Measurements from ENCODE around the gene FOXP1.

GRCh38 chr3:71482771-71483170 lies 100.8 kb downstream of the FOXP1 start:
- no peak for TF ChIP-seq CTCF (IDR thresholded peaks at IDR 0.05)
- TF ChIP-seq POLR2A (IDR thresholded peaks at IDR 0.05; ENCODE audit: low read depth), result no peak

Measured in esophagus muscularis mucosa (tissue), 3 donors.